Activated CD4-positive, alpha-beta T cell treated with anti-CD3 and anti-CD28 coated beads, Interleukin-2, amount 10 ng/mL, durations not matched to agents 24 days and 14 days (primary cell): ENCODE results near the gene WIPF1. TPM values are rescaled to one million over a fixed set of nuclear protein-coding genes. Genes with fewer than 3 reads are reported as not detected.

Experiments
- DNase-seq: peaks from one replicate; pipeline ENCODE4 v3.0.0; 2022
- H3K27ac Mint-ChIP-seq: one replicate; pipeline ENCODE4 v1.8.0; 2022; ENCODE audit warnings: mild to moderate bottlenecking, mixed read lengths
- H3K27me3 Mint-ChIP-seq: one replicate; pipeline ENCODE4 v1.8.0; 2022; ENCODE audit warnings: mixed read lengths
- H3K36me3 Mint-ChIP-seq: one replicate; pipeline ENCODE4 v1.8.0; 2022; ENCODE audit warnings: low read depth, mild to moderate bottlenecking, mixed read lengths
- H3K4me1 Mint-ChIP-seq: one replicate; pipeline ENCODE4 v1.8.0; 2021; ENCODE audit warnings: mixed read lengths
- H3K4me3 Mint-ChIP-seq: one replicate; pipeline ENCODE4 v1.8.0; 2022; ENCODE audit warnings: mild to moderate bottlenecking, moderate library complexity, mixed read lengths
- H3K9me3 Mint-ChIP-seq: one replicate; pipeline ENCODE4 v1.8.0; 2021; ENCODE audit warnings: mixed read lengths
- intact Hi-C: fragments of 100-400 bp; cut with micrococcal nuclease; formaldehyde crosslinking; loops from one replicate; pipeline ENCODE4 v1.15.1; 2023
- total RNA-seq: library from RNA; stranded (reverse); gene quantifications from 2 replicates; pipeline ENCODE4 v1.2.3, GENCODE V29; 2022

Gene WIPF1, protein sequence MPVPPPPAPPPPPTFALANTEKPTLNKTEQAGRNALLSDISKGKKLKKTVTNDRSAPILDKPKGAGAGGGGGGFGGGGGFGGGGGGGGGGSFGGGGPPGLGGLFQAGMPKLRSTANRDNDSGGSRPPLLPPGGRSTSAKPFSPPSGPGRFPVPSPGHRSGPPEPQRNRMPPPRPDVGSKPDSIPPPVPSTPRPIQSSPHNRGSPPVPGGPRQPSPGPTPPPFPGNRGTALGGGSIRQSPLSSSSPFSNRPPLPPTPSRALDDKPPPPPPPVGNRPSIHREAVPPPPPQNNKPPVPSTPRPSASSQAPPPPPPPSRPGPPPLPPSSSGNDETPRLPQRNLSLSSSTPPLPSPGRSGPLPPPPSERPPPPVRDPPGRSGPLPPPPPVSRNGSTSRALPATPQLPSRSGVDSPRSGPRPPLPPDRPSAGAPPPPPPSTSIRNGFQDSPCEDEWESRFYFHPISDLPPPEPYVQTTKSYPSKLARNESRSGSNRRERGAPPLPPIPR
- total RNA-seq, result 280 and 287 TPM in 2 replicates

DNA sequence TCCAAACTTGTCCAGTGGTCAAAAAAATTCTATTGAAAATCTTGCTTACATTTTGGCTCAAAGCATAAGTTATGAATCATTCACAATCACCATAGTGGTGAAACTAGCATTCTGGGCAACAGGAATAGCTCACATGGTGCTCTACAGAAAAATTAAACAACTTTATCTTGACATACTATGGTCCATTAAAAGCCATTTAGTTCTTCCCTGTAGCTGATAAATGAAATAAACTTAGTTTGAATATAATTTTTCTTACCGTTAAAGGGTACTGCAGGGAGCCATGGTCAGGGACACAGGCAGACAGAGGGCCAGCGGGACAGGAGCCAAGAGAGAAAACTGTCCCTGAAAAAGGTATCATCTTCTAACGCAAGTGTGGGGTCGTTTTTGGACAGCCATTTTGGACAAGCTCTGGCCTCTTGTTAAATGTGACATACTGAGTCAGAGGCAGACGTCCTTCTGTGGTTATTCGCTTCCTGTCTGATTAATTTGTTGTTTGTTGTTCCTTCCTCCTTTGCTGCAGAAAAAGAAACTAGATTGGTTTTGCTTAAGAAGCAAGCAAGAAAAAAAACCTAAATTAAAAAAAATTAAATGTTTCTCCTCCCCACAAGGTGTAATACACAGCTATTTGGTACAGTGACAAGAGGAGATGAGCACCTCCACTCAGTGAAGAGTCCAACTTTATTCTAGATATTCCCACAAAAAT, at the start of gene WIPF1:
Gene WIPF1, minus strand, starts transcription at position 460 of the 703 bp plus-strand sequence. CDS start 12,231 bp downstream, outside the sequence.
- H3K27ac Mint-ChIP-seq, result peak within 1 kb of the TSS; percentile 94
- H3K4me1 Mint-ChIP-seq, result peaks cover 53% of the 10 kb centered on the region
- intact Hi-C loops, result loop anchor here (1.0 to 10.0 kb wide), 5 partner anchors 11 to 567 kb away; partner anchors contain the start of genes ATF2 and GPR155
- peak within 1 kb of the TSS; percentile 84 for H3K4me3 Mint-ChIP-seq
- H3K36me3 Mint-ChIP-seq, result peaks cover 42% of the 10 kb centered on the region
- DNase-seq, result peak; percentile 86
- H3K27me3 Mint-ChIP-seq, result no peaks in the 10 kb centered on the region
- H3K9me3 Mint-ChIP-seq, result no peaks in the 10 kb centered on the region

DNA sequence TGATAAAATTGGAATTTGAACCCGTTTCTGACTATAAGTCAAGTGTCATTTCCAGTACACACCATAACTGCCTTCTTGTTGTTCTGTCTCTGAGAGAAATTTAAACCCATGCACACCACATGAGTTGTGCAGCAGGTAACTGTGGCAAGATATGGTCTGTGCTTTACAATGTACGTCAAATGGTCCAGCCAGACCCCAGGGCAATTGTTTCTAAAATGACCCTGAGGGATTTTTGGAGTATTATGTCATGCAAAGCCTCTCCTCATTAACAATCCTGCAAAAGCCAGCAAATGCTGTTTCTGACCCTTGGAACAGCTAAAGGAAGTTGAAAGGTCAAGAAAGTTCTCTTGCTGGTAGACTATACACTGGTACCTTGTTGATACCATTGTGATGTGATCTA, 47.7 kb upstream of the WIPF1 start:
- Mint-ChIP-seq H3K27me3 (no peaks in the 10 kb centered on the region), H3K4me3 (no peak overlapping the region), H3K27ac (no peak overlapping the region), H3K4me1 (peaks cover 9% of the 10 kb centered on the region), H3K9me3 (peaks cover 3% of the 10 kb centered on the region), H3K36me3 (peaks cover 29% of the 10 kb centered on the region)
- intact Hi-C loops, result no loop called here
- DNase-seq, result no peak

DNA sequence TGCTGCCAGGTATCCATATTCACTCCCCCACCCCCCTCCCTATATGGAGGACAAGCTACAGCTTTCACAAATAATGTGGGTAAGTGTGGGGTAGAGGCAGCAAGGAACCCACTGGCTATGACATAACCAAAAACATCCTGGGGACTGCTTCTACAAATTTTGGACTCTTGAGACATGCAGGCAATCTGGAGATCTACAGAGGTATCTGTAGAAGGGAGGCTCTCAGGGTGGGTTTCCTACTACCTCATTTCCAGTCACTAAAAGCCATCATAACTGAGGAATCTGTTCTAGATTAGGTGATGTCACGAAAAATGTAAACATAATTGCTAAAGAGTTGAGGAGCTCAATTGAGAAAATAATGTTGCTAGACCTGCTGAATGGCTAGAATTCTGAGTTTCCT, 46.8 kb upstream of the WIPF1 start:
- H3K27me3 Mint-ChIP-seq, result no peaks in the 10 kb centered on the region

DNA sequence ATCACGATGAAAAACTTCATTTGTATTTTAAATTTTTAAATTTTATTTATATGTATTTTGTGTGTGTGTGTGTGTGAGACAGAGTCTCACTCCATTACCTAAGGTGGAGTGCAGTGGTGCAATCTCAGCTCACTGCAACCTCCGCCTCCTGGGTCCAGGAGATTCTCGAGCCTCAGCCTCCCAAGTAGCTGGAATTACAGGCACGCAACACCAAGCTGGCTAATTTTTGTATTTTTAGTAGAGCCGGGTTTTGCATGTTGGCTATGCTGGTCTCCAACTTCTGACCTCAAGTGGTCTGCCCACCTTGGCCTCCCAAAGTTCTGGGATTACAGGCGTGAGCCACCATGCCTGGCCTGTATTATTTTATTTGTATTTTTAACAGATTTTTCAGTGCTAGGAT, 45.8 kb upstream of the WIPF1 start:
- peaks cover 8% of the 10 kb centered on the region for H3K9me3 Mint-ChIP-seq
- no peak overlapping the region for H3K27ac Mint-ChIP-seq
- no peaks in the 10 kb centered on the region for H3K27me3 Mint-ChIP-seq
- no peak for DNase-seq
- H3K4me3 Mint-ChIP-seq, result no peak overlapping the region
- H3K36me3 Mint-ChIP-seq, result peaks cover 25% of the 10 kb centered on the region
- intact Hi-C loops, result no loop called here
- H3K4me1 Mint-ChIP-seq, result peaks cover 18% of the 10 kb centered on the region

More for the DNA sequence above, 46.8 kb upstream of the WIPF1 start:
- Mint-ChIP-seq H3K27ac (no peak overlapping the region), H3K4me3 (no peak overlapping the region), H3K36me3 (peaks cover 25% of the 10 kb centered on the region), H3K9me3 (no peaks in the 10 kb centered on the region), H3K4me1 (peaks cover 11% of the 10 kb centered on the region)
- intact Hi-C loops, result no loop called here
- DNase-seq, result no peak

DNA sequence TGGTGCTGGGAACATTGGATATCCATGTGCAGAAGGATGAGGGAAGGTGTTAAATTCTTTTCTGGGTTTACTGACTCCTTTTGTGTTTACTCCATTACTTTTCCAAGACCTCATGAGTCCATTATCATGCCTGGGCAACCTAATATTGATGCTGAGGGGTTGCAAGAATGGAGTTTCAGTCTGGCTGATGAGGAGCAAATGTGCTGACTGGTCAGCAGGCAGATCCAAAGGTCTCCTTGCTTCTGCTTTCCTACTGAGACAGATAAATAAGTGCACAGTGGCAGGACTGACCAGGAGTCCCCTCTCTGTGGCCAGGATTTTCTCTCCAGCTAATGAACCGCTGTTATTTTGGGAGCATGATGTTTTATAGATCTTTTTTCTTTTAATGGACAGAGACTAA, 43.6 kb upstream of the WIPF1 start:
- Mint-ChIP-seq H3K4me1 (peaks cover 26% of the 10 kb centered on the region), H3K9me3 (peaks cover 8% of the 10 kb centered on the region), H3K27me3 (no peaks in the 10 kb centered on the region), H3K27ac (no peak overlapping the region), H3K4me3 (no peak overlapping the region), H3K36me3 (peaks cover 15% of the 10 kb centered on the region)
- DNase-seq, result no peak
- intact Hi-C loops, result no loop called here

DNA sequence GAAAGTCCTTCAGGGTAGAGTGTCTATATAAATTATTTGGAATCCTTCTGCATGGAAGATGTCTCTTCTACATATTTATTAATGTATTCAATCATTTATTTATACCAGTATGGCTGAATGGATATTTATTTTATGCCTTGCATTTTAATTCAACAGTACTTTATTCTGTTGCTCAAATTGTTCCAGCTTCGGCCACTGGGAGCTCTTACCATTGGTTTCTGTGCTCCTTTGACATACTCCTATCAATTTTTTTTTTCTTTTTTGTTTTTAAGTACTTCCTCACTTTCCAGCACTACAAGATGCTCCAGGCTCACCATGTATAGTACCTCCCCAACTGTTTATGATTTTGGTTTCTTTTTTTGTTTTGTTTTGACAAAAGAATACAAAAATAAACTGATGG, 39.4 kb upstream of the WIPF1 start:
- H3K4me1 Mint-ChIP-seq, result peaks cover 52% of the 10 kb centered on the region
- peak overlapping the region; percentile 28 for H3K4me3 Mint-ChIP-seq
- intact Hi-C loops, result no loop called here
- peak overlapping the region; percentile 80 for H3K27ac Mint-ChIP-seq
- H3K9me3 Mint-ChIP-seq, result peaks cover 8% of the 10 kb centered on the region
- no peak for DNase-seq
- no peaks in the 10 kb centered on the region for H3K27me3 Mint-ChIP-seq
- peaks cover 27% of the 10 kb centered on the region for H3K36me3 Mint-ChIP-seq

DNA sequence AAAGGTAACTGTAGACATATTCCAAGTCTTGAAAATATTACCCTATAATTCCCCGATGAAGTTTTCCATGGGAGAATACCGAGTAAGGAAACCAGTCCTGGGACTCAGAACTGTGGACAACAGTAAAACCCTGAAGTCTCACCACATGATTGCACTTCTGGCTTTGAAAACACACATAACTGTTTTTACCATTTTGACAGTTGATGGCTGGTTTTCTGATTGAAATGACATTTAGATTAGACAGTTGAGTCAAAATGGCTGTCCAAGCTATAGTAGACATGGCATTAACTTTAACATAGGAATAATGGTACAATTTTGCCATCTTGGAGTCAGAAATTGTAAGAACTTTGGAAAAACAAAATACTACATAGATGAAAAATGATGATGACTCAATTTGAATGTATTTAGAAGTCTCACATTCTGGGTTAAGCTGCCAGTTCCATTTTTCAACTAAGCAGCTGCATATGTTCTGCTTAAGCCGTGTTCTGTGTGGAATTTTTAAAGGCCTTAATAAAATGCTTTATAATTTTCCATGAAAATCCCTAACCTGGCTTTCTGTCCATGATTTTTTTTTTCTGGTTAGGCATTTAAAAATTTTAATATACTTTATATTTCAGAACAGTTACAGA, 38.3 kb upstream of the WIPF1 start:
- H3K27me3 Mint-ChIP-seq, result no peaks in the 10 kb centered on the region
- peak overlapping the region; percentile 95 for H3K27ac Mint-ChIP-seq
- H3K4me1 Mint-ChIP-seq, result peaks cover 63% of the 10 kb centered on the region
- H3K4me3 Mint-ChIP-seq, result peak overlapping the region; percentile 90
- H3K9me3 Mint-ChIP-seq, result peaks cover 8% of the 10 kb centered on the region
- H3K36me3 Mint-ChIP-seq, result peaks cover 30% of the 10 kb centered on the region
- DNase-seq, result no peak
- intact Hi-C loops, result loop anchor here (2.0 kb wide), 2 partner anchors 19 to 57 kb away; no protein-coding TSS in a partner anchor

DNA sequence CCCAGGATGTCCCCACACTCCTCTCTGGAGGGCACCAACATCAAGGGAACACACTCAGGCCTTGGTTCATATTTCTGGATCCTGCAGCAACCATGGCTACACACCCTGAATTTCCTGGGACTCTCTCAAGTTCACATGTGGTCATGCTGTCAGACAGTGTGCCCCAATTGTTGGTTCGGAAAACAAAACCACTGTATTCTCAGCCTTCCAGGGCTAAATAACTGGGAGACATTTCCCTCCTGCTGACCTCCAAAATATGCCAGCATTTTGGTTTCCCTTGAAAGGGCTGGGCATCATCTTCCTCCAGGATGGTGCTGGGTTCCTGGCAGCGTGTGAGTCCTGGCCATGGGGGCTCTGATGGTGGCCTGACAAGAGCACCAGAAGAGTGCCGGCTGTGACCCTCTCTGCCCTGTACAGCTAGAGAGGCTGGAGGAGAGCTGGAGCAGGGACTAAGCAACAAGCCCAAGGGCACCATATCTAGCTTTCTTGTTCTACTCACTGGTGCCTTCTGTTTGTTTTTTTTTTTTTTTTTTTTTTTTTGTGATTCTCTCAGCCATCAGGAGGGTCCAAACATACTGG, 37.5 kb upstream of the WIPF1 start:
- no peak for DNase-seq
- no peaks in the 10 kb centered on the region for H3K27me3 Mint-ChIP-seq
- H3K4me3 Mint-ChIP-seq, result peak overlapping the region; percentile 90
- H3K4me1 Mint-ChIP-seq, result peaks cover 70% of the 10 kb centered on the region
- peaks cover 8% of the 10 kb centered on the region for H3K9me3 Mint-ChIP-seq
- intact Hi-C loops, result loop anchor here (2.0 kb wide), 2 partner anchors 20 to 56 kb away; no protein-coding TSS in a partner anchor
- peaks cover 38% of the 10 kb centered on the region for H3K36me3 Mint-ChIP-seq
- H3K27ac Mint-ChIP-seq, result peak overlapping the region; percentile 95

DNA sequence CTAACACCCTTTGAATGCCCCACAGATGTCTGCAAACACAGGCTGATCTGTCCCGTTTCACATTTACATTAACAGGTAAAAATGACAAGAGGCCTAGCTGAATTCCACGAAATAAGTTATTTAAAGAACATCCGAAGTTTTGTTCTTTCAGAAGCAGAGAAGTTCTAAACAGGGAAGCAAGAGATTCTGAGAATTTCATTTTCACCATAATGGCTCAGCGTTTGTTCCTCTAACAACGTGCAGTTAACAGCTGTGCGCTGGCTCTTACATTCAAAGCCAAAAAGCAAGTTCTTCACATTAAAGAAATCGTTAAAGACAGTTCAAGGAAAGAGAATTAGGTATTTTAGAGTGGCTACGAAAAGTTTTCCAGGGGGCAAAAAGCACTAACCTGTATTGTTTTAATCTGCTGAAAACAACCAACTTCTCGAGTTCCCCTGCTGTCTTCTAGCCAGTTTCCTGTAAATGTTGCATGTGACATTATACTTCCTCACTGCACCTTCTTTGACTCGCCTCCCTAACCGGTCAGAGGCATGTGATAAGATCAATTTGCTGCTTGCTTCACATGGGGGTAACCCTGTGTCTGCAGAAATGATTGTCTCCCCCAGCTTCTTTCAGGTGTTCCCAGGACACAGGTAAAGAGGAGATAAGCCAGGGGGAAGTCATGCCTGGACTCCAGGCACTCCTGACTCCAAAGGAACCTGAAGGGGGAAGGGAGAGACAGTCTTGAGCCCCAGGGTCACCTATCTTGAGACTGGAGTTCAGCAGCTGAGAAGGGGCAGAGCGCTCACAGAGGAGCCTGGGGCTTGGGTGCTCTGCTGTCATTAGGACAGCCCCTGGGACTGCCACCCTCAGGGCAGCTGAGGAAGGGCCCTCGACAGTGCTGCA, 36.8 kb upstream of the WIPF1 start:
- no peaks in the 10 kb centered on the region for H3K27me3 Mint-ChIP-seq
- H3K9me3 Mint-ChIP-seq, result peaks cover 8% of the 10 kb centered on the region
- intact Hi-C loops, result loop anchor here (1.0 to 5.0 kb wide), 6 partner anchors 20 to 533 kb away; partner anchors contain the start of gene ATF2
- DNase-seq, result peak; percentile 86
- peaks cover 71% of the 10 kb centered on the region for H3K4me1 Mint-ChIP-seq
- H3K4me3 Mint-ChIP-seq, result peak overlapping the region; percentile 90
- H3K36me3 Mint-ChIP-seq, result peaks cover 43% of the 10 kb centered on the region
- H3K27ac Mint-ChIP-seq, result peak overlapping the region; percentile 95

DNA sequence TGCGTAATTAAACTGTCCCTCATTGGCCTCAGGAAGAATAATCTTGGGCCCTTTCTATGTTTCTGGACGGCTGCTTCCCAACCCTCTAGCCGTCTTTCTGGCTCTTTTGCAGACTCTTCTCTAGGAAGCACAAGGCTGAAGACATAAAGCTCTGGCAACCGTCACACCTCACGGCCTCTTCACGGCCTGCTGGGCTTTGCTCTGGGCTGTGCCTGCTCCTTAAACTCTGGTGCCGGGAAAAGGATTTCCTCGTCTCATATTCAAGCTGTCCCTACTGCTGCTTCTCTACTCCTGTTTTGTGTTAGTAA, 36.0 kb upstream of the WIPF1 start:
- Mint-ChIP-seq H3K9me3 (peaks cover 3% of the 10 kb centered on the region), H3K4me3 (peak overlapping the region; percentile 90), H3K4me1 (peaks cover 70% of the 10 kb centered on the region), H3K27me3 (no peaks in the 10 kb centered on the region), H3K27ac (peak overlapping the region; percentile 95), H3K36me3 (peaks cover 42% of the 10 kb centered on the region)
- DNase-seq, result no peak
- intact Hi-C loops, result loop anchor here (5.0 kb wide), 2 partner anchors 204 to 534 kb away; partner anchors contain the start of gene ATF2

DNA sequence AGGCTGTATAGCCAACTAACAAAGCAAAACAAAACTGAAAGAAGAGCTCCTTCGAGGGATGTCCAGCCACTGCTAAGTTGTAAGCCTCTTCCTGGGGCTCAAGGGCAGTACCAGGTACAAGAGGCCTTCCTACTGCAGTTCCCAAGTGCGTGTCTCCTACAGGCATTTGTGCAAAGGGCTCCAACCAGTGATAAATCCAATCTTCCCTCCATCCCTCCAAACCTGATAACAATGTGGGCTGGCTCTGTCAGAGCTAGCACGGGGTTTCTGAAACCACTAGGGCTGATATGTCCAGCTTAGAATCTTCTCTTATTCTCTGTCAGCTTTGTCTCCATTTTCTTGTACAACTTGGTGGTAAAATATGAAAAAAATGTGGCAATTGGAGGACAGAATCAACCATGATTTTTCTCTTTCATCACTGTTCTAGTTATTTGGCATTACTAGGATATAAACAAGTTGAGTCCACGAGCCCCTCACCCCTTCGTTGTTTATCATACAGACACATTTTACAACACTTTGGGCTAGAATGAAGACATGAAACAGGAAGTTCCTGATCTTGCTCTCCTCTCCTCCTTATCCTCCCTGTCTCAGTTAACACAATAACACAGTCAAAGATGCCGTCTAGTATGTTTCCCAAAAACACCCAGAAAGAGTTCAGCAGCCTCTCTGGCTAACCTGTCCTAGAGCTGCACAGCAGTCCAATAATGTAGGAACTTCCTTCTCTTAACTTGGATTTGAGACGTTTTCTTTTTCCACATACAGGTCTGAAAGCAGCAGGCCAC, 35.4 kb upstream of the WIPF1 start:
- intact Hi-C loops, result loop anchor here (5.0 kb wide), 2 partner anchors 204 to 534 kb away; partner anchors contain the start of gene ATF2
- no peaks in the 10 kb centered on the region for H3K27me3 Mint-ChIP-seq

More for the DNA sequence above, 35.4 kb upstream of the WIPF1 start:
- peak overlapping the region; percentile 90 for H3K4me3 Mint-ChIP-seq
- H3K27ac Mint-ChIP-seq, result peak overlapping the region; percentile 95
- H3K9me3 Mint-ChIP-seq, result no peaks in the 10 kb centered on the region
- peaks cover 72% of the 10 kb centered on the region for H3K4me1 Mint-ChIP-seq
- peaks cover 44% of the 10 kb centered on the region for H3K36me3 Mint-ChIP-seq
- DNase-seq, result peak; percentile 79
